Measurements from ENCODE around the gene CD8B2. TPM values are rescaled to one million over a fixed set of nuclear protein-coding genes. Genes with fewer than 3 reads are reported as not detected.

CD8B2 gene
- total and polyA plus RNA-seq, 4 donors, result 0.28 to 0.89 (median 0.49) TPM

DNA sequence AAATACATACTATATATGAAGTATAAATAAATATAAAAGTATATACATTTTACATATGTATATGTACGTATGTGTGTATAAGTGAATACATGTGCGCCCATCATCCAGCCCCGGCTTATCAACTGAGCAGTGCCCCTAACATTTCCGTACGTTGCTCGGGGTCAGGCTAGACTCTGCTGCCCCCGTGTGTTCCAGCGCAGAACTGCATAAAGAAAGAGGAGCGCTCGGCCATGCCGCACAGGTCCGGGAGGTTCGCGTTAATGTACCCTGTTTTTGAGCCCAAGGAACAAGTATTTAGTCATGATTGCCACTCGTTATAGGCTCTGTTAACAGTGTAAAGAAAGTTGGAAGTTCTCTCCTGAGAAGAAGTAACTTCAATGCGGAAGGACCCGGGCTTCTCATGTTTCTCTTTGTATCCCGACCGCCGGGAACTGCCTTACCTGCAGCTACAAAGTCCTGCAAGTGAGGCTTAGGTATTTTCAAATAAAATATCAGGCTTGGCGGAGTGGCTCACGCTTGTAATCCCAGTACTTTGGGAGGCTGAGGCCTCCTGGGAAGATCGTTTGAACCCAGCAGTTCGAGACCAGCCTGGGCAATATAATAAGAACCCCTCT, 55.7 kb downstream of the CD8B2 start:
- Histone ChIP-seq H3K27me3 (ENCODE audit: control insufficient read depth, insufficient read depth, low read length) (peaks cover 11% of the 10 kb centered on the region), H3K36me3 (ENCODE audit: control insufficient read depth, insufficient read depth, low read length) (no peaks in the 10 kb centered on the region), H3K4me3 (ENCODE audit: low read depth, low read length) (no peak overlapping the region), H3K27ac (ENCODE audit: low read depth, low read length) (no peak overlapping the region), H3K4me1 (ENCODE audit: control insufficient read depth, insufficient read depth, low read length) (peaks cover 7% of the 10 kb centered on the region), H3K9me3 (ENCODE audit: control insufficient read depth, insufficient read depth, low read length) (no peaks in the 10 kb centered on the region)
- DNase-seq (ENCODE audit: low read depth in 4 of 6, low spot score in 6 of 6), result peak in 5 of 6 donors; percentile 44 to 91 (median 56)
- 10% methylated on average over 15 of the region's 24 CpGs for whole genome bisulfite sequencing (ENCODE audit: insufficient coverage)

DNA sequence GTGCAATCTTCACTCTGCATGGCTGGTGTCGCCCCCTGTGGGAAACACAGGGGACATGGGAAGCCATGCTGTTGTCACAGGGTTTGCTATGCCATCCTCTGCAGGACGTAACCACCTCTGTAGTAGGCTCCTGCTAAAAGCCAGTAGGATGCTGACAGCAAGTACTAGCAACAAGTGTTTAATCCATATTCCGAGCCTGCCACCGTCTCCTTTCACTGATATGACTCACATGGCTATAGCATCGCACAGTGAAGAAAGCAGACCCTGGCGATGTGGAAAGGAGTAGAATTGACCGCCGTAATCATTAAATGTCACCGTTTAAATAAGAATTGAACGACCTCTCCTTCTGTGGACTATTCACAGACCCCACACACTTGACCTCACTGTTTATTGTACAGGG, 57.8 kb downstream of the CD8B2 start:
- Histone ChIP-seq H3K36me3 (ENCODE audit: control insufficient read depth, insufficient read depth, low read length) (no peaks in the 10 kb centered on the region), H3K27ac (ENCODE audit: low read depth, low read length) (no peak overlapping the region), H3K4me1 (ENCODE audit: control insufficient read depth, insufficient read depth, low read length) (peaks cover 5% of the 10 kb centered on the region), H3K27me3 (ENCODE audit: control insufficient read depth, insufficient read depth, low read length) (peaks cover 11% of the 10 kb centered on the region), H3K4me3 (ENCODE audit: low read depth, low read length) (no peak overlapping the region), H3K9me3 (ENCODE audit: control insufficient read depth, insufficient read depth, low read length) (no peaks in the 10 kb centered on the region)
- WGBS (ENCODE audit: insufficient coverage), result 93% methylated on average over 5 of the region's 10 CpGs
- no peak for DNase-seq (ENCODE audit: low read depth in 4 of 6, low spot score in 6 of 6)

DNA sequence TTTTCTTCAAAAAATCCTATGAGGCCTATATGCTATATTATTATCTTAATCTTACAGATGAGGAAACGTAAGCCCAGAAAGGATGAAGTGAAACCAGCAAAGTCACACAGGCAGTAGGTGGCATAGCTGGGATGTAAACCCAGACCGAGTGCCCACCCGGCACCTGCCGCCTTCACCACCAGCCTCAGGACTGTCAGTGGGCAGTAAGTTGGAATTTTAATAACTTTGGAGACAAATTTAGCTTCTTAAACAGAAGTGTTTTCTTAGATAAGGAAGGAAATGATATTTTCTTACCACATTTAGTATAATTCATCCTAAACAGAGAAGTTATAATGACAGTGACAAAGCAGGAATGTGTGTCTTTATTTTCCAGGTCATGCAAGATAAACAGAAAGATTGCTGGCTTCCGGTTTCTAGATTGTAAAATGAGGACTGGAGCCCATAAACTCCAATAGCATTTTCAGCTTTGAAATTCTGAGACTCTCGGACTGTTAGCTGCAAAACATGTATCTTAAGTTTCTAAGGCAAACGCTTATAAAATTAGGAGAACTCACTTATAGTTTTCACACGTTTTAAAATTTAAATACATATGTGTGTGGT, 59.3 kb downstream of the CD8B2 start:
- peaks cover 5% of the 10 kb centered on the region for H3K4me1 ChIP-seq (ENCODE audit: control insufficient read depth, insufficient read depth, low read length)
- H3K9me3 ChIP-seq (ENCODE audit: control insufficient read depth, insufficient read depth, low read length), result no peaks in the 10 kb centered on the region
- no peaks in the 10 kb centered on the region for H3K36me3 ChIP-seq (ENCODE audit: control insufficient read depth, insufficient read depth, low read length)
- no CpG with 5 or more reads among the region's 8 CpGs for WGBS (ENCODE audit: insufficient coverage)
- no peak for DNase-seq (ENCODE audit: low read depth in 4 of 6, low spot score in 6 of 6)
- H3K27me3 ChIP-seq (ENCODE audit: control insufficient read depth, insufficient read depth, low read length), result peaks cover 11% of the 10 kb centered on the region
- no peak overlapping the region for H3K27ac ChIP-seq (ENCODE audit: low read depth, low read length)
- no peak overlapping the region for H3K4me3 ChIP-seq (ENCODE audit: low read depth, low read length)

DNA sequence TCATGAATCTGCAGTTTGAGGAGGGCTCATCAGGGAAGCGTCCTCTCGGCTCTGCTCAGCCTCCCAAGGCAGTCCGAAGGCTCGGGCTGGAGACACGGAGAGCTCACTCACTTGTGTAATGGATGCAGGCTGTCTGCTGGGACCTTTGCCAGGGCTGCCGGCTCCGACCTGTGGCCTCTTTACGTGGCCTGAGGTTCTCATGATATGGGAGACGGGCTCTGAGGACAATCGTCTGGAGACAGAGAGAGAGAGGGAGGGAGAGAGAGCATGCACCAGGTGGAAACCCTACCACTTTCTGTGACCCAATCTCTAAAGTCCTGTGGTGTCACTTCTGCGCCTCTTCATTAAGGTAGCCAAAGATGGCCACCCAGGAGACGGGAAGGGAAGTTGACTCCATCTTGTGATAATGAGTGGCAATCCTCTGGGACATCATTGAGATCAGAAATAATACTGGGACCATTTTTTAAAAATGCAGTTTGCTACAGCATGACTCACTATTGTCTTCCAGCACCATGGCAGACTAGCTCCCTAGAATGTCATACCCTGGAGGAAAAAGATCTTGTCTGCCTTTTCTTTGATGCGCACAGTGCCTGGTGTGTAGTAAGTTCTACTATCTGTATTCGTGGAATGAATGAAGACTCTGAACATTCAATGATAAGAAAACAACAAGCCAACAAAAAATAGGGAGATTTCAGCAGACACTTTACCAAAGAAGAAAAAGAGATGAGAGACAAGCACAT, 60.2 kb downstream of the CD8B2 start:
- Histone ChIP-seq H3K4me3 (ENCODE audit: low read depth, low read length) (no peak overlapping the region), H3K27me3 (ENCODE audit: control insufficient read depth, insufficient read depth, low read length) (peaks cover 10% of the 10 kb centered on the region), H3K27ac (ENCODE audit: low read depth, low read length) (no peak overlapping the region), H3K4me1 (ENCODE audit: control insufficient read depth, insufficient read depth, low read length) (peaks cover 5% of the 10 kb centered on the region), H3K9me3 (ENCODE audit: control insufficient read depth, insufficient read depth, low read length) (no peaks in the 10 kb centered on the region), H3K36me3 (ENCODE audit: control insufficient read depth, insufficient read depth, low read length) (no peaks in the 10 kb centered on the region)
- WGBS (ENCODE audit: insufficient coverage), result 69% methylated on average over 11 of the region's 14 CpGs
- no peak for DNase-seq (ENCODE audit: low read depth in 4 of 6, low spot score in 6 of 6)

DNA sequence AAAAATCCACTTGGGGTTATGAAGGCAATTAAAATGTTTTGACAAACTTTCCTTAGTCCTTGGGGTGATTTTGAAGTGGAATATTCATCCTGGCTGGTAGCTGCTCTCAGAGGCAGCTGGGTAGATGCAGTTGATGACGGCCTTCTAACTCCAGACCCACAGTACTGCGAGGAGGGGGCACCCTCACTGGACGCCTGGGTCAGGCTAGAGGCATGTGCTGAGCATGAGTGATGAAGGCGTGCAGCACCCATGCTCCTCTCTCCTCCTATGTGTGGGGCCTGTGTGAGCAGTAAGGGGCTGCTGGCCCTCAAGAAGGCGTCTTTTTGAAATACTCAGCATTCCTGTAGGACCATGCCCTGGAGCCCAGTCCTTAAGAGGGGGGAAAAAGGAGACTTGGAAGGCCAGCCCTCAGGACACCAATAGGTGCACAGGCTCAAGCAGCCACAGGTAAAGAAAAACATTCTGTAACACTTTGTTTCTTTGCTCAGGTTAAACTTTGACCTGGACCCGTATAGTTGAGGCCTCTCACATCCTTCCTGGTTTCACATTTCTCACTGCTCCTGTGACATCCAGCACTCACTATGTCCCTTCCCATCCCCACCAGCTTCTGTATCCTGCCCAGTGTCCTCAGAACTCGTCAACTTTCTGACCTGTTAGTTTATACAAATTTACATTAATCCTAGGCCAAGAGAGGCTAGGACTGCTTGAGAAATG, 64.4 kb downstream of the CD8B2 start:
- 90% methylated on average over 2 of the region's 7 CpGs for WGBS (ENCODE audit: insufficient coverage)
- Histone ChIP-seq H3K4me1 (ENCODE audit: control insufficient read depth, insufficient read depth, low read length) (no peaks in the 10 kb centered on the region), H3K4me3 (ENCODE audit: low read depth, low read length) (no peak overlapping the region), H3K27me3 (ENCODE audit: control insufficient read depth, insufficient read depth, low read length) (no peaks in the 10 kb centered on the region), H3K27ac (ENCODE audit: low read depth, low read length) (no peak overlapping the region), H3K36me3 (ENCODE audit: control insufficient read depth, insufficient read depth, low read length) (no peaks in the 10 kb centered on the region), H3K9me3 (ENCODE audit: control insufficient read depth, insufficient read depth, low read length) (peaks cover 2% of the 10 kb centered on the region)
- no peak for DNase-seq (ENCODE audit: low read depth in 4 of 6, low spot score in 6 of 6)

DNA sequence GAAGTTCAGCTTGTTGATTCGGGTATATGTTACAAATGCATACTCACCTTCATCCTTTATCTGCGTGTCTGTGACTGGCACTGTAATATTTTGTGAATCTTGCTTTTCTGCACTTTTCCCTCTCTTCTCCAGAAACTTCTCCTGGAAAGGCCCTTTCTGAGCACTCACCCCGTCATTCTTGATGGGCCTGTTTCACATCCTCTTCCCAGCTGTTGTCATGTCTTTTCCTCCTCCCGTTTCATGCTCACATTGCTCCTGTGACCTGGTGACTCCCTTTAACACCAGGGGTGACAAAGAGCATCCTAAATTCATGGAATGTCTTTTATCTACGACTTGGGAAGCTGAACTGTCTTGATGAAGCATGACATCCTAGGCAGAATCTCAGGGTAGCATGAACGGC, 65.8 kb downstream of the CD8B2 start:
- Histone ChIP-seq H3K4me1 (ENCODE audit: control insufficient read depth, insufficient read depth, low read length) (no peaks in the 10 kb centered on the region), H3K9me3 (ENCODE audit: control insufficient read depth, insufficient read depth, low read length) (peaks cover 2% of the 10 kb centered on the region), H3K27ac (ENCODE audit: low read depth, low read length) (no peak overlapping the region), H3K36me3 (ENCODE audit: control insufficient read depth, insufficient read depth, low read length) (no peaks in the 10 kb centered on the region), H3K27me3 (ENCODE audit: control insufficient read depth, insufficient read depth, low read length) (no peaks in the 10 kb centered on the region), H3K4me3 (ENCODE audit: low read depth, low read length) (no peak overlapping the region)
- 43% methylated on average over 5 of the region's 6 CpGs for WGBS (ENCODE audit: insufficient coverage)
- no peak for DNase-seq (ENCODE audit: low read depth in 4 of 6, low spot score in 6 of 6)

DNA sequence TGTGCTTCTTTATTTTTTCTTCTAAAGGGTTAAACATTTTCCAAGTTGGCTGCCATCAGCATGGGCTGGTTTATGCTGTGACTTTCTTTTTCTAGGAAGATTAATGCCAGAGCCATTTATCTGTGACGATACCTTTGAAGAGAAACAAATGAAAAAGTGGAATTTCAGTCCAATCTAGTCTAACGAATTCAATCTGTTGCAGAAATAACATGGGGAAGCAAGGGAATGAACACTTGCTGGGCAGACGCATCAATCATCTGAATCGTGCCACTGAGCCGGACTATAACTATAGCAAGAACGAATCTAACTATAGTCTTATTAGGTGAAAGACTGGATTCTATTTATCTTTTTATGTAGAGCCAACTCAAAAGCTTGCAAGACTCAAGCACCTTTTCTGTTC, 66.2 kb downstream of the CD8B2 start:
- 28% methylated on average over 2 of the region's 6 CpGs for WGBS (ENCODE audit: insufficient coverage)
- Histone ChIP-seq H3K4me1 (ENCODE audit: control insufficient read depth, insufficient read depth, low read length) (no peaks in the 10 kb centered on the region), H3K27ac (ENCODE audit: low read depth, low read length) (no peak overlapping the region), H3K27me3 (ENCODE audit: control insufficient read depth, insufficient read depth, low read length) (no peaks in the 10 kb centered on the region), H3K36me3 (ENCODE audit: control insufficient read depth, insufficient read depth, low read length) (no peaks in the 10 kb centered on the region), H3K9me3 (ENCODE audit: control insufficient read depth, insufficient read depth, low read length) (peaks cover 2% of the 10 kb centered on the region), H3K4me3 (ENCODE audit: low read depth, low read length) (no peak overlapping the region)
- DNase-seq (ENCODE audit: low read depth in 4 of 6, low spot score in 6 of 6), result peak in 1 of 6 donors; percentile 62

DNA sequence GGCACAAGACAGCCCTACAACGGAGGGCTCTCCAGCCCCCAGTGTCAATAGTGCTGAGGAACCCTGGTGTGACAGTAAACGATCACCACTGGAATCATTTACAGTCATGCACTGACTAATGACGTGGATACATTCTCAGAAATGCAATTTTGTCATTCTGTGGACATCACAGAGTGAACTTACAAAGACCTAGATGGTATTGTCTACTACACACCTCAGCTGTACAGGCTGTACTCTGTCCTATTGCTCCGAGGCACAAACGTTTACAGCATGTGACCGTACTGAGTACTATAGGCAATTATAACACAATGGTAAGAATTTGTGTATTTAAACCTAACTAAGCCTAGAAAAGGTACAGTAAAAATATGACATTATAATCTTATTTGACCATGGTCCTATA, 67.2 kb downstream of the CD8B2 start:
- WGBS (ENCODE audit: insufficient coverage), result 68% methylated on average over 3 of the region's 6 CpGs
- no peaks in the 10 kb centered on the region for H3K4me1 ChIP-seq (ENCODE audit: control insufficient read depth, insufficient read depth, low read length)
- DNase-seq (ENCODE audit: low read depth in 4 of 6, low spot score in 6 of 6), result no peak

DNA sequence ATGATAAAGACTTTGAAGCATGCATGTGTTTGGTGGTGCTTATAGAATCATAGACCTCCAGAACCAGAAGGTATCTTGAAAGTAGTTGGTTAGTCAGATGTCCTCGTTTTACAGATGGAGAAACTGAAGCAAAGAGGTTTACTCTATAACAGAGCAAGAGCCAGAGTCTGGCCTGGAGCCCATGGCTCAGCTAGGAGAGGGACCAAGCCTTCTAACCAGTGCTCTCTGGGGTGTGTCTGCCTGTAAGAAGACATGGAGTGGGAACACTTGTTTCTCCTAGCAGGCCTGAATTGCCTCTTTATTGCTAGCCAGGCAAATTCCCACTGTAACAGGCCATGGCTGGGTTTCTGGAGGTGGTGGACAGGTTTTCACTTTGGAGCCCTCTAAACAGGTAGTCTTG, 67.9 kb downstream of the CD8B2 start:
- no peaks in the 10 kb centered on the region for H3K4me1 ChIP-seq (ENCODE audit: control insufficient read depth, insufficient read depth, low read length)
- H3K4me3 ChIP-seq (ENCODE audit: low read depth, low read length), result no peak overlapping the region
- no peak for DNase-seq (ENCODE audit: low read depth in 4 of 6, low spot score in 6 of 6)
- no peak overlapping the region for H3K27ac ChIP-seq (ENCODE audit: low read depth, low read length)
- 0% methylated on average over 1 of the region's 1 CpG for WGBS (ENCODE audit: insufficient coverage)
- H3K9me3 ChIP-seq (ENCODE audit: control insufficient read depth, insufficient read depth, low read length), result peaks cover 2% of the 10 kb centered on the region
- H3K36me3 ChIP-seq (ENCODE audit: control insufficient read depth, insufficient read depth, low read length), result no peaks in the 10 kb centered on the region
- H3K27me3 ChIP-seq (ENCODE audit: control insufficient read depth, insufficient read depth, low read length), result no peaks in the 10 kb centered on the region

More for the DNA sequence above, 67.2 kb downstream of the CD8B2 start:
- peaks cover 2% of the 10 kb centered on the region for H3K9me3 ChIP-seq (ENCODE audit: control insufficient read depth, insufficient read depth, low read length)
- H3K27ac ChIP-seq (ENCODE audit: low read depth, low read length), result no peak overlapping the region
- no peaks in the 10 kb centered on the region for H3K36me3 ChIP-seq (ENCODE audit: control insufficient read depth, insufficient read depth, low read length)
- no peaks in the 10 kb centered on the region for H3K27me3 ChIP-seq (ENCODE audit: control insufficient read depth, insufficient read depth, low read length)
- no peak overlapping the region for H3K4me3 ChIP-seq (ENCODE audit: low read depth, low read length)

All from spinal cord (tissue), 10 donors.